K562 (cell line): ENCODE measurements around the gene COBLL1. TPM values are rescaled to one million over a fixed set of nuclear protein-coding genes. Genes with fewer than 3 reads are reported as not detected.

Experiments used
- CC2D1A ChIP-seq: fragments of 450-650 bp; IDR thresholded peaks from 2 replicates; pipeline ENCODE4 v1.6.1; 2017; ENCODE audit warnings: mild to moderate bottlenecking
- CTCF ChIP-seq, 3 experiments: IDR thresholded peaks in 2 of 3; conservative IDR thresholded peaks in 1 of 3; 2 replicates each; pipeline ENCODE4 v1.5.1; 2011 to 2012; ENCODE audit warnings: low read length in 3 of 3, mild to moderate bottlenecking in 3 of 3, control low read depth in 2 of 3, improper control_type of control experiment in 1 of 3, inconsistent platforms in 1 of 3, low read depth in 1 of 3, mixed read lengths in 1 of 3, moderate library complexity in 1 of 3; ENCODE audit not compliant: insufficient read depth in 2 of 3
- CTCFL ChIP-seq: IDR thresholded peaks from 2 replicates; pipeline ENCODE4 v1.6.1; 2011; ENCODE audit warnings: borderline replicate concordance, low read depth, mild to moderate bottlenecking, moderate library complexity, low read length; ENCODE audit not compliant: insufficient read depth, poor library complexity, severe bottlenecking
- DDX20 ChIP-seq: fragments of 450-650 bp; IDR thresholded peaks from 2 replicates; pipeline ENCODE4 v1.6.1; 2016; ENCODE audit warnings: missing genetic modification characterization, low read depth, mild to moderate bottlenecking, missing compliant biosample characterization, moderate library complexity
- HDAC1 ChIP-seq, 2 experiments: fragments of 450-650 bp; IDR thresholded peaks; 2 replicates each; pipeline ENCODE4 v1.6.1; 2016 to 2017; ENCODE audit warnings: inconsistent platforms in 1 of 2, mild to moderate bottlenecking in 1 of 2, moderate library complexity in 1 of 2
- ID3 ChIP-seq, 2 experiments: fragments of 250-450 bp in 1 of 2; fragments of 450-650 bp in 1 of 2; sonication (Bioruptor Pico) in 1 of 2; IDR thresholded peaks; 2 replicates each; pipeline versions ENCODE4 v1.6.1 to v1.8.0; 2016 to 2021; ENCODE audit warnings: mild to moderate bottlenecking in 2 of 2, moderate library complexity in 2 of 2, missing compliant biosample characterization in 1 of 2, missing genetic modification characterization in 1 of 2
- MAZ ChIP-seq, 2 experiments: fragments of 450-650 bp in 1 of 2; sonication (generic) in 1 of 2; formaldehyde crosslinking; IDR thresholded peaks in 1 of 2; conservative IDR thresholded peaks in 1 of 2; 2 replicates each; pipeline versions ENCODE4 v1.4.0 to v1.5.0; 2020; ENCODE audit warnings: mild to moderate bottlenecking in 1 of 2, missing genetic modification reagents in 1 of 2
- MITF ChIP-seq: IDR thresholded peaks from 2 replicates; pipeline ENCODE4 v1.6.1; 2014; ENCODE audit warnings: antibody characterized with exemption
- PHF20 ChIP-seq: fragments of 450-650 bp; IDR thresholded peaks from 2 replicates; pipeline ENCODE4 v1.6.1; 2018; ENCODE audit not compliant: partially characterized antibody
- PTRF ChIP-seq: fragments of 450-650 bp; IDR thresholded peaks from 2 replicates; pipeline ENCODE4 v1.6.1; 2016; ENCODE audit warnings: mild to moderate bottlenecking, missing genetic modification characterization, missing compliant biosample characterization
- TEAD1 ChIP-seq, 2 experiments: fragments of 450-650 bp in 1 of 2; sonication (generic) in 1 of 2; formaldehyde crosslinking; IDR thresholded peaks; 2 replicates each; pipeline versions ENCODE4 v1.4.0 to v1.8.0; 2020 to 2022; ENCODE audit warnings: mild to moderate bottlenecking in 2 of 2, missing genetic modification reagents in 1 of 2
- THAP12 ChIP-seq: fragments of 250-450 bp; sonication (Bioruptor Pico); IDR thresholded peaks from 2 replicates; pipeline ENCODE4 v1.9.0; 2021; ENCODE audit warnings: mild to moderate bottlenecking, inconsistent platforms
- XRCC3 ChIP-seq: fragments of 450-650 bp; IDR thresholded peaks from 2 replicates; pipeline ENCODE4 v1.6.1; 2017; ENCODE audit warnings: mild to moderate bottlenecking, moderate library complexity
- ZNF75A ChIP-seq: fragments of 450-650 bp; formaldehyde crosslinking; IDR thresholded peaks from 2 replicates; pipeline ENCODE4 v1.4.0; 2020; ENCODE audit warnings: mild to moderate bottlenecking
- polyA plus RNA-seq, 8 experiments: library from polyadenylated mRNA; depleted of rRNA in 4 of 8; stranded (reverse) in 5 of 8; unstranded in 3 of 8; fragments of >200 nt; fragmentation: Nextera tagmentation in 2 of 8; fragmentation: Illumina TruSeq in 1 of 8; extraction: Ambion mirVana in 2 of 8; extraction: Trizol in 1 of 8; gene quantifications; 2 replicates each; pipeline versions ENCODE4 v1.2.1 to v1.2.3, GENCODE V29; 2011 to 2014; ENCODE audit warnings: inconsistent platforms in 1 of 8, missing spikeins in 1 of 8
- total RNA-seq, 7 experiments: library from RNA; depleted of rRNA in 6 of 7; stranded (reverse); fragments of >200 nt in 6 of 7; fragmentation: Illumina TruSeq in 2 of 7; extraction: Trizol in 2 of 7; gene quantifications; 2 replicates each; pipeline versions ENCODE4 v1.2.1 to v1.2.3, GENCODE V29; 2011 to 2021; ENCODE audit warnings: low replicate concordance in 1 of 7

Gene COBLL1
- total and polyA plus RNA-seq, 9 of the 15 experiments (the other 6 are each of a cell fraction or from before 2014, with no cell fraction given): 0.07 to 1.6 (median 0.71) TPM

- TF ChIP-seq ID3 (CRISPR knock-in tag; IDR thresholded peaks at IDR 0.05) (no peak), ID3 (tag; IDR thresholded peaks at IDR 0.05) (0 out of 2 replicates have a peak, but pooled peaks have one; percentile 48), HDAC1 (IDR thresholded peaks at IDR 0.05) (no peak), THAP12 (CRISPR knock-in tag) (no peak), MITF (no peak), CTCF (IDR thresholded peaks at IDR 0.05 in 2 of 3, conservative IDR thresholded peaks at IDR 0.05 in 1 of 3; ENCODE audit: insufficient read depth in 2 of 3, low read depth in 1 of 3, low read length in 3 of 3) (peak; percentile 22 to 64 (median 41); a peak in 5 of 6 replicates), XRCC3 (no peak), ZNF75A (CRISPR knock-in tag) (no peak), CC2D1A (no peak), DDX20 (no peak), PTRF (tag) (no peak), CTCFL (peak; percentile 43), TEAD1 (CRISPR knock-in tag; IDR thresholded peaks at IDR 0.05) (no peak), MAZ (CRISPR knock-in tag; conservative IDR thresholded peaks at IDR 0.05 in 1 of 2, IDR thresholded peaks at IDR 0.05 in 1 of 2) (peak in 1 of 2 experiments; percentile 51; a peak in 2 of 4 replicates), PHF20 (no peak)
- TF ChIP-seq, all 486 proteins: peak for 5
These were observed at the start of gene COBLL1 (continued) for GRCh38 chr2:164841719-164842623.
